Gastrocnemius medialis (tissue), 4 donors: ENCODE results near the gene GALNS. TPM values are rescaled to one million over a fixed set of nuclear protein-coding genes. Genes with fewer than 3 reads are reported as not detected.
A peak's percentile ranks its signal among the peaks of the same experiment; 100 is the strongest.

Source experiments
- ATAC-seq, 2 donors: fragments of 150-250 bp; one replicate each; pipeline ENCODE4 v1.9.1; 2016
- DNase-seq, 2 donors: peaks; one replicate each; pipeline ENCODE4 v3.0.0-alpha.2; 2019
- H3K27ac ChIP-seq, 4 donors: fragments of 200-600 bp; sonication (generic); 1 replicate in 1 of 4; 2 replicates in 3 of 4; pipeline ENCODE4 v1.5.1; 2016 to 2018; ENCODE audit warnings: mild to moderate bottlenecking in 2 of 4, moderate library complexity in 1 of 4
- H3K27me3 ChIP-seq, 3 donors: fragments of 200-600 bp; sonication (generic) in 2 of 3; 1 replicate in 1 of 3; 2 replicates in 2 of 3; pipeline versions ENCODE4 v1.5.1 to v1.6.0; 2016 to 2019; ENCODE audit warnings: mild to moderate bottlenecking in 1 of 3, moderate library complexity in 1 of 3
- H3K36me3 ChIP-seq, 2 donors: fragments of 200-600 bp; sonication (generic) in 1 of 2; one replicate each; pipeline ENCODE4 v1.5.1; 2017 to 2018
- H3K4me1 ChIP-seq, 2 donors: fragments of 200-600 bp; sonication (generic) in 1 of 2; one replicate each; pipeline ENCODE4 v1.5.1; 2016 to 2017; ENCODE audit warnings: mild to moderate bottlenecking in 2 of 2
- H3K4me3 ChIP-seq, 4 donors: fragments of 200-600 bp; sonication (generic) in 3 of 4; 1 replicate in 1 of 4; 2 replicates in 3 of 4; pipeline ENCODE4 v1.5.1; 2016 to 2019; ENCODE audit warnings: mild to moderate bottlenecking in 2 of 4
- H3K9me3 ChIP-seq, 3 donors: fragments of 200-600 bp; sonication (generic) in 2 of 3; 1 replicate in 1 of 3; 2 replicates in 2 of 3; pipeline ENCODE4 v1.5.1; 2016 to 2019
- CTCF ChIP-seq, 5 experiments: fragments of 450-650 bp in 3 of 5; fragments of 200-600 bp in 2 of 5; sonication (generic) in 2 of 5; IDR thresholded peaks in 4 of 5; conservative IDR thresholded peaks in 1 of 5; 1 replicate in 4 of 5; 2 replicates in 1 of 5; pipeline ENCODE4 v1.5.1; 2016 to 2019; ENCODE audit warnings: antibody characterized with exemption in 5 of 5, mild to moderate bottlenecking in 3 of 5, moderate library complexity in 3 of 5
- POLR2A ChIP-seq, 2 donors: fragments of 450-650 bp; IDR thresholded peaks; one replicate each; pipeline ENCODE4 v1.6.1; 2017; ENCODE audit warnings: antibody characterized with exemption in 2 of 2, mild to moderate bottlenecking in 2 of 2, moderate library complexity in 2 of 2
- in situ Hi-C, 4 donors: fragments of 200-750 bp; cut with MboI; loops; one replicate each; pipeline versions ENCODE4 v1.15.0 to v1.8.0; 2017; ENCODE audit warnings: low sequenced_read_pairs in 4 of 4
- intact Hi-C: fragments of 100-400 bp; cut with DNase I; formaldehyde crosslinking; loops from one replicate; pipeline ENCODE4 v1.15.1; 2023; ENCODE audit warnings: low total_unique reads
- total RNA-seq, 4 donors: library from RNA; depleted of rRNA; stranded (reverse); fragments of >200 nt; gene quantifications; one replicate each; pipeline versions ENCODE4 v1.1.0 to v1.2.3, GENCODE V29; 2016

GALNS gene
- total RNA-seq, 4 donors from 2014 or later = 8.8 to 14.7 (median 10.0) TPM

GRCh38 chr16:88903267-88903666 is 46.5 kb upstream of the GALNS start:
- peak; percentile 59 to 72 for ATAC-seq
- peak; percentile 36 to 71 for DNase-seq
- H3K27me3 ChIP-seq = no peaks in the 10 kb centered on the region
- no peaks in the 10 kb centered on the region for H3K9me3 ChIP-seq
- peak overlapping the region; percentile 64 to 83 (median 73) for H3K27ac ChIP-seq
- no peaks in the 10 kb centered on the region for H3K36me3 ChIP-seq
- no peak for TF ChIP-seq CTCF (IDR thresholded peaks at IDR 0.05 in 4 of 5, conservative IDR thresholded peaks at IDR 0.05 in 1 of 5)
- peak in 1 of 2 donors; percentile 66 for TF ChIP-seq POLR2A (IDR thresholded peaks at IDR 0.05)
- in situ Hi-C loops (no loop called here), intact Hi-C loops (loop anchor here (10.0 kb wide), 1 partner anchor 48 kb away; the partner anchor contains the start of genes GALNS and TRAPPC2L)
- H3K4me1 ChIP-seq = peaks cover 7 to 20% of the 10 kb centered on the region in 2 donors
- H3K4me3 ChIP-seq = no peak overlapping the region

- intact Hi-C loops = loop anchor here (10.0 kb wide), 1 partner anchor 48 kb away; the partner anchor contains the start of genes GALNS and TRAPPC2L
- Histone ChIP-seq H3K27me3 (no peaks in the 10 kb centered on the region), H3K4me3 (no peak overlapping the region), H3K9me3 (no peaks in the 10 kb centered on the region), H3K27ac (peak overlapping the region; percentile 64 to 83 (median 73)), H3K36me3 (no peaks in the 10 kb centered on the region), H3K4me1 (peaks cover 7 to 25% of the 10 kb centered on the region in 2 donors)
- no peak for DNase-seq
- in situ Hi-C loops = no loop called here
- TF ChIP-seq POLR2A (IDR thresholded peaks at IDR 0.05) (no peak), CTCF (IDR thresholded peaks at IDR 0.05 in 4 of 5, conservative IDR thresholded peaks at IDR 0.05 in 1 of 5) (no peak)
- no peak for ATAC-seq
Measured at GRCh38 chr16:88902744-88903143, 46.0 kb upstream of the GALNS start.

- in situ Hi-C loops (no loop called here), intact Hi-C loops (loop anchor here (10.0 kb wide), 1 partner anchor 47 kb away; the partner anchor contains the start of genes GALNS and TRAPPC2L)
- H3K9me3 ChIP-seq = no peaks in the 10 kb centered on the region
- no peaks in the 10 kb centered on the region for H3K27me3 ChIP-seq
- no peak for TF ChIP-seq CTCF (IDR thresholded peaks at IDR 0.05 in 4 of 5, conservative IDR thresholded peaks at IDR 0.05 in 1 of 5)
- TF ChIP-seq POLR2A (IDR thresholded peaks at IDR 0.05) = no peak
- no peaks in the 10 kb centered on the region for H3K36me3 ChIP-seq
- ATAC-seq (no peak), DNase-seq (no peak)
- peaks cover 15 to 34% of the 10 kb centered on the region in 2 donors for H3K4me1 ChIP-seq
- no peak overlapping the region for H3K4me3 ChIP-seq
- H3K27ac ChIP-seq = peak overlapping the region in 1 of 4 donors; percentile 82
Measured at GRCh38 chr16:88901718-88902337, 45.1 kb upstream of the GALNS start.

GRCh38 chr16:88900662-88901052 is 43.9 kb upstream of the GALNS start:
- Histone ChIP-seq H3K27ac (no peak overlapping the region), H3K4me3 (no peak overlapping the region), H3K27me3 (no peaks in the 10 kb centered on the region), H3K36me3 (no peaks in the 10 kb centered on the region), H3K9me3 (no peaks in the 10 kb centered on the region), H3K4me1 (peaks cover 27 to 45% of the 10 kb centered on the region in 2 donors)
- DNase-seq (no peak), ATAC-seq (no peak)
- intact Hi-C loops = loop anchor here (10.0 kb wide), 1 partner anchor 46 kb away; the partner anchor contains the start of genes GALNS and TRAPPC2L
- in situ Hi-C loops = no loop called here
- TF ChIP-seq POLR2A (IDR thresholded peaks at IDR 0.05) = no peak
- no peak for TF ChIP-seq CTCF (IDR thresholded peaks at IDR 0.05 in 4 of 5, conservative IDR thresholded peaks at IDR 0.05 in 1 of 5)
